Smooth muscle cell (in vitro differentiated cells): Measurements from ENCODE around the gene ERC1. TPM values are rescaled to one million over a fixed set of nuclear protein-coding genes. Genes with fewer than 3 reads are reported as not detected.

ENCODE experiments used
- DNase-seq: peaks from one replicate; lab custom pipeline; 2025; ENCODE audit not compliant: unreplicated experiment; lab: John Stamatoyannopoulos, UW
- H2AFZ ChIP-seq: fragments of 200-600 bp; sonication (generic); 2 replicates; pipeline ENCODE4 v1.6.0; 2016; ENCODE audit warnings: antibody characterized with exemption, low read depth, mild to moderate bottlenecking
- H3F3A ChIP-seq: fragments of 200-600 bp; sonication (generic); 2 replicates; pipeline ENCODE4 v1.6.0; 2017; ENCODE audit warnings: antibody characterized with exemption, low read depth
- H3K27ac ChIP-seq: fragments of 200-600 bp; sonication (generic); 2 replicates; pipeline ENCODE4 v1.5.1; 2016; ENCODE audit warnings: low read depth, mild to moderate bottlenecking
- H3K27me3 ChIP-seq: fragments of 200-600 bp; sonication (generic); 2 replicates; pipeline ENCODE4 v1.6.1; 2016; ENCODE audit warnings: low read depth, mild to moderate bottlenecking
- H3K36me3 ChIP-seq: fragments of 200-600 bp; sonication (generic); 2 replicates; pipeline ENCODE4 v1.5.1; 2016; ENCODE audit warnings: low read depth
- H3K4me1 ChIP-seq: fragments of 200-600 bp; sonication (generic); 2 replicates; pipeline ENCODE4 v1.5.1; 2016; ENCODE audit warnings: low read depth
- H3K4me2 ChIP-seq: fragments of 200-600 bp; sonication (generic); 2 replicates; pipeline ENCODE4 v1.6.0; 2016; ENCODE audit warnings: mild to moderate bottlenecking
- H3K4me3 ChIP-seq: fragments of 200-600 bp; sonication (generic); 2 replicates; pipeline ENCODE4 v1.5.1; 2016; ENCODE audit warnings: mild to moderate bottlenecking
- H3K79me2 ChIP-seq: fragments of 200-600 bp; sonication (generic); 2 replicates; pipeline ENCODE4 v1.6.0; 2016; ENCODE audit warnings: low read depth, mild to moderate bottlenecking
- H3K9ac ChIP-seq: fragments of 200-600 bp; sonication (generic); 2 replicates; pipeline ENCODE4 v1.6.0; 2016; ENCODE audit warnings: low read depth
- H3K9me3 ChIP-seq: fragments of 200-600 bp; sonication (generic); replicated peaks from 2 replicates; pipeline ENCODE4 v1.5.1; 2016; ENCODE audit warnings: low read depth
- H4K20me1 ChIP-seq: fragments of 200-600 bp; sonication (generic); 2 replicates; pipeline ENCODE4 v1.6.0; 2016; ENCODE audit warnings: low read depth
- whole genome bisulfite sequencing: methylation state at CpG from one replicate; pipeline ENCODE4 v1.1.7; 2016; ENCODE audit warnings: low lambda C conversion rate; 5-methylcytosine and 5-hydroxymethylcytosine counted together
- polyA plus RNA-seq: library from polyadenylated mRNA; unstranded; fragments of >200 nt; fragmentation: Nextera tagmentation; extraction: Ambion mirVana; gene quantifications from 2 replicates; pipeline ENCODE4 v1.2.1, GENCODE V29; 2016
- total RNA-seq: library from RNA; depleted of rRNA; stranded (reverse); fragments of >200 nt; gene quantifications from 2 replicates; pipeline ENCODE4 v1.2.3, GENCODE V29; 2014
- TF ChIP-seq, protein P1 (sequence below): fragments of 200-600 bp; sonication (generic); IDR thresholded peaks from 2 replicates; pipeline ENCODE4 v1.5.1; 2017; ENCODE audit warnings: borderline replicate concordance, mild to moderate bottlenecking, antibody characterized with exemption; ENCODE audit not compliant: insufficient read depth, poor library complexity, severe bottlenecking

ERC1 gene
- total and polyA plus RNA-seq, 2 experiments from 2014 or later, result 13.8 to 17.6 TPM

GRCh38 chr12:1470051-1470450 lies 479.0 kb downstream of the ERC1 start:
- Histone ChIP-seq H3K27me3 (no peaks in the 10 kb centered on the region), H3F3A (peaks cover 8% of the 10 kb centered on the region), H3K9me3 (no peaks in the 10 kb centered on the region), H3K79me2 (no peaks in the 10 kb centered on the region), H3K4me2 (no peak overlapping the region), H3K4me1 (peaks cover 21% of the 10 kb centered on the region), H3K9ac (no peak overlapping the region), H3K36me3 (no peaks in the 10 kb centered on the region), H2AFZ (no peak overlapping the region), H4K20me1 (no peaks in the 10 kb centered on the region), H3K27ac (no peak overlapping the region), H3K4me3 (no peak overlapping the region)
- 79% methylated on average over 5 of the region's 5 CpGs for WGBS
- DNase-seq, result no peak
- TF ChIP-seq, protein P1, sequence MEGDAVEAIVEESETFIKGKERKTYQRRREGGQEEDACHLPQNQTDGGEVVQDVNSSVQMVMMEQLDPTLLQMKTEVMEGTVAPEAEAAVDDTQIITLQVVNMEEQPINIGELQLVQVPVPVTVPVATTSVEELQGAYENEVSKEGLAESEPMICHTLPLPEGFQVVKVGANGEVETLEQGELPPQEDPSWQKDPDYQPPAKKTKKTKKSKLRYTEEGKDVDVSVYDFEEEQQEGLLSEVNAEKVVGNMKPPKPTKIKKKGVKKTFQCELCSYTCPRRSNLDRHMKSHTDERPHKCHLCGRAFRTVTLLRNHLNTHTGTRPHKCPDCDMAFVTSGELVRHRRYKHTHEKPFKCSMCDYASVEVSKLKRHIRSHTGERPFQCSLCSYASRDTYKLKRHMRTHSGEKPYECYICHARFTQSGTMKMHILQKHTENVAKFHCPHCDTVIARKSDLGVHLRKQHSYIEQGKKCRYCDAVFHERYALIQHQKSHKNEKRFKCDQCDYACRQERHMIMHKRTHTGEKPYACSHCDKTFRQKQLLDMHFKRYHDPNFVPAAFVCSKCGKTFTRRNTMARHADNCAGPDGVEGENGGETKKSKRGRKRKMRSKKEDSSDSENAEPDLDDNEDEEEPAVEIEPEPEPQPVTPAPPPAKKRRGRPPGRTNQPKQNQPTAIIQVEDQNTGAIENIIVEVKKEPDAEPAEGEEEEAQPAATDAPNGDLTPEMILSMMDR, result no peak

- Histone ChIP-seq H3K36me3 (no peaks in the 10 kb centered on the region), H3K27ac (no peak overlapping the region), H3K4me3 (no peak overlapping the region), H3K9me3 (no peaks in the 10 kb centered on the region), H3K9ac (no peak overlapping the region), H3K27me3 (no peaks in the 10 kb centered on the region), H3K4me2 (no peak overlapping the region), H4K20me1 (no peaks in the 10 kb centered on the region), H2AFZ (no peak overlapping the region), H3F3A (peaks cover 15% of the 10 kb centered on the region), H3K79me2 (no peaks in the 10 kb centered on the region), H3K4me1 (peaks cover 24% of the 10 kb centered on the region)
- TF ChIP-seq, protein P1, result no peak
- WGBS, result 92% methylated on average over 6 of the region's 6 CpGs
- no peak for DNase-seq
Measured at GRCh38 chr12:1471224-1471623, 480.2 kb downstream of the ERC1 start.

DNA sequence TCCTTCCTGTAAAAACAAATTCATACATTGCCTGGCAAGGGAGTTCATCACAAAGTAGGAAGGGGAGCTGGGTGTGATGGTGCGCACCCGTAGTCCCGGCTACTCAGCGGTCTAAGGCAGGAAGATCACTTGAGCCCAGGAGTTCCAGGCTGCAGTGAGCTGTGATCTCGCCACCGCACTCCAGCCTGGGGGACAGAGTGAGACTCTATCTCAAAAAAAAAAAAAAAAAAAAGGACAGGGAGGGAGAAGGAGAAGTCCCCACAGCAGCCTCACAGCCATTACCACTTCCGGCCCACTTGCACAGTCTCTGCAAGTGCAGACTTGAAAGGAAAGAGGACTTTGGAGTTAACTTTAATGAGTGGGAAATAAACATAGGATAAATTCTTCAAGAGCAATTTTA lies 482.4 kb downstream of the ERC1 start:
- WGBS, result 57% methylated on average over 7 of the region's 7 CpGs
- no peak overlapping the region for H3K9ac ChIP-seq
- DNase-seq, result no peak
- TF ChIP-seq, protein P1, result no peak
- H3F3A ChIP-seq, result peaks cover 19% of the 10 kb centered on the region
- H2AFZ ChIP-seq, result no peak overlapping the region
- peak overlapping the region; percentile 92 for H3K27ac ChIP-seq
- no peaks in the 10 kb centered on the region for H3K9me3 ChIP-seq
- H3K36me3 ChIP-seq, result no peaks in the 10 kb centered on the region
- H3K4me1 ChIP-seq, result peaks cover 24% of the 10 kb centered on the region
- H4K20me1 ChIP-seq, result no peaks in the 10 kb centered on the region
- H3K79me2 ChIP-seq, result no peaks in the 10 kb centered on the region
- no peak overlapping the region for H3K4me3 ChIP-seq
- H3K27me3 ChIP-seq, result no peaks in the 10 kb centered on the region
- H3K4me2 ChIP-seq, result peak overlapping the region; percentile 71

DNA sequence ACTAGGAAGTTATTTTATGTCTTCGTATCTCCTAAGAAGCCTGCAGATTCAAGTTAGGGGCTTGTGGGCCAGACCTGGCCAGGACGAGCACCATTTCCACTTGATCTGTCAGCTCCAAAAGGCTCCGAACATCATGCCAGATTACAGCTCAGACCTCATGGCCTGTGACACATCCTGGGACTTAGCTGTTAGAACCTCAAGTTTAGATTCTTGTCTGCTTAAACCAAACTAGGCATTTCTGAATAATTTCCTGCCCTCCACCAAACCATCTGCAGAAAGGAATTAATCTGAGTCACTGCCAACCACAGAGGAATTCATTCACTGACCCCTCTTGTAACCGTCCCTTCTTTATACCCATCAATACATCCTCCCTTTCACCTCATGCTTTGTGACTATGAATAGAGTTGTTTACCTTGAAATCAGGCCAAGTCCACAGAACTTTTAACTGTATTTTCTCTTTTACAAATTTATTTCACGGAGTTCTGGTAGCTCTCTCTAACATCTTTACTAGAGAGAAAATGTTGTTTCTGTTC lies 483.1 kb downstream of the ERC1 start:
- WGBS, result 9% methylated on average over 5 of the region's 5 CpGs
- Histone ChIP-seq H4K20me1 (no peaks in the 10 kb centered on the region), H3K9ac (peak overlapping the region; percentile 65), H3K4me3 (peak overlapping the region; percentile 20), H3K27ac (peak overlapping the region; percentile 92), H3K4me2 (peak overlapping the region; percentile 71), H3K4me1 (peaks cover 24% of the 10 kb centered on the region), H3K79me2 (no peaks in the 10 kb centered on the region), H3K9me3 (no peaks in the 10 kb centered on the region), H2AFZ (no peak overlapping the region), H3K36me3 (no peaks in the 10 kb centered on the region), H3F3A (peaks cover 19% of the 10 kb centered on the region), H3K27me3 (no peaks in the 10 kb centered on the region)
- DNase-seq, result peak; percentile 6
- TF ChIP-seq, protein P1, result no peak
